SKM-1 (cell line): Measurements from ENCODE around the gene UBAP1L.
"Not testable (repeated sequence)": the region's sequence is repeated elsewhere in the genome, so short reads cannot be mapped to it uniquely, and the experiment has no call there.

Experiments
- DNase-seq: peaks from one replicate; lab custom pipeline; 2025; ENCODE audit not compliant: unreplicated experiment; lab: John Stamatoyannopoulos, UW

UBAP1L gene

GRCh38 chr15:65048241-65048640 is 66.8 kb downstream of the UBAP1L start:
- no peak for DNase-seq

- DNase-seq: no peak
These were observed 70.1 kb downstream of the UBAP1L start, which contains the start of gene SLC51B for GRCh38 chr15:65044724-65045481. TSS of gene SLC51B (plus strand) at chr15:65045387. CDS start at chr15:65050005, 4,618 bp downstream.

- not testable (repeated sequence) for DNase-seq
These were observed 70.8 kb downstream of the UBAP1L start for GRCh38 chr15:65044218-65044617.

- DNase-seq: no peak
These were observed 72.1 kb downstream of the UBAP1L start for GRCh38 chr15:65042776-65043327.
